K562 (cell line): ENCODE results near the gene TFF1. TPM values are rescaled to one million over a fixed set of nuclear protein-coding genes. Genes with fewer than 3 reads are reported as not detected.

Experiments
- ATAC-seq: fragments of 200-7000 bp; cut with Tn5 transposase; 3 replicates; pipeline ENCODE4 v1.9.1; 2020; ENCODE audit warnings: moderate library complexity
- BruUV-seq: library from RNA; stranded (reverse); fragments of 400-500 nt; replicated peaks from 2 replicates; lab custom pipeline; 2021; lab: Mats Ljungman, UMichigan
- CTCF ChIA-PET: fragments of 300-600 bp; formaldehyde crosslinking; extraction: SDS; loops from one replicate; lab custom pipeline; 2021; ENCODE audit warnings: low intra/inter-chr PET ratio; lab: Yijun Ruan, JAX
- POLR2A ChIA-PET: fragments of 300-600, 350-650 bp; sonication (Branson Sonifier 250); formaldehyde crosslinking; extraction: SDS; loops from one replicate; lab custom pipeline; 2021; ENCODE audit warnings: antibody characterized with exemption, inconsistent platforms; lab: Yijun Ruan, JAX
- DNase-seq, 4 experiments: peaks; one replicate each; pipeline versions ENCODE4 v3.0.0 to v3.0.0-alpha.2; 2011 to 2018; ENCODE audit warnings: low spot score in 3 of 4, mixed read lengths in 3 of 4; ENCODE audit errors: extremely low read depth in 1 of 4
- FAIRE-seq: peaks from 2 replicates; lab custom pipeline; 2011; peaks lifted over from hg19 to GRCh38; lab: Jason Lieb, UNC
- H2AFZ ChIP-seq: 2 replicates; pipeline ENCODE4 v1.6.0; 2011; ENCODE audit warnings: low read depth, low read length, control low read depth, inconsistent platforms
- H3K27ac ChIP-seq: fragments of 200-600 bp; 3 replicates; pipeline ENCODE4 v1.8.0; 2011; ENCODE audit warnings: low read depth, mild to moderate bottlenecking, control low read depth, inconsistent platforms, low read length, moderate library complexity, mixed read lengths; ENCODE audit errors: extremely low read depth
- H3K27me3 ChIP-seq, 2 experiments: fragments of 300-600 bp in 1 of 2; 2 replicates in 1 of 2; 3 replicates in 1 of 2; pipeline versions ENCODE4 v1.6.0 to v1.8.0; 2011; ENCODE audit warnings: inconsistent platforms in 2 of 2, low read length in 2 of 2, mild to moderate bottlenecking in 1 of 2, mixed read lengths in 1 of 2, moderate library complexity in 1 of 2; ENCODE audit not compliant: control insufficient read depth in 2 of 2, insufficient read depth in 2 of 2
- H3K36me3 ChIP-seq: fragments of 300-600 bp; 3 replicates; pipeline ENCODE4 v1.8.0; 2011; ENCODE audit warnings: mild to moderate bottlenecking, low read length, inconsistent platforms; ENCODE audit not compliant: control insufficient read depth, insufficient read depth
- H3K4me1 ChIP-seq, 2 experiments: fragments of 200-600 bp in 1 of 2; replicated peaks in 1 of 2; 2 replicates in 1 of 2; 3 replicates in 1 of 2; pipeline versions ENCODE4 v1.5.1 to v1.8.0; 2011; ENCODE audit warnings: inconsistent platforms in 2 of 2, low read length in 2 of 2, mild to moderate bottlenecking in 1 of 2, mixed read lengths in 1 of 2, moderate library complexity in 1 of 2; ENCODE audit not compliant: control insufficient read depth in 2 of 2, insufficient read depth in 2 of 2
- H3K4me2 ChIP-seq: 2 replicates; pipeline ENCODE4 v1.6.1; 2011; ENCODE audit warnings: low read length, control low read depth, inconsistent platforms, mixed read lengths; ENCODE audit not compliant: insufficient read depth
- H3K4me3 ChIP-seq: fragments of 200-600 bp; sonication (generic), shearing (Covaris generic); 2 replicates; pipeline ENCODE4 v1.5.1; 2016; ENCODE audit warnings: control low read depth, inconsistent platforms
- H3K79me2 ChIP-seq: fragments of 200-600 bp; 3 replicates; pipeline ENCODE4 v1.8.0; 2011; ENCODE audit warnings: low read length, inconsistent platforms; ENCODE audit not compliant: control insufficient read depth, insufficient read depth
- H3K9ac ChIP-seq, 2 experiments: 2 replicates each; pipeline versions ENCODE4 v1.6.0 to v1.6.1; 2011; ENCODE audit warnings: low read depth in 2 of 2, low read length in 2 of 2, control low read depth in 1 of 2, inconsistent platforms in 1 of 2, mild to moderate bottlenecking in 1 of 2, mixed read lengths in 1 of 2; ENCODE audit not compliant: insufficient read depth in 1 of 2
- H3K9me1 ChIP-seq: one replicate; pipeline ENCODE4 v1.6.0; 2011; ENCODE audit warnings: inconsistent platforms, mild to moderate bottlenecking, low read length, moderate library complexity; ENCODE audit not compliant: control insufficient read depth, insufficient read depth
- H3K9me3 ChIP-seq: replicated peaks from 2 replicates; pipeline ENCODE4 v1.5.1; 2011; ENCODE audit warnings: low read depth, low read length, inconsistent platforms; ENCODE audit not compliant: control insufficient read depth, insufficient read depth
- H4K20me1 ChIP-seq: replicated peaks from 2 replicates; pipeline ENCODE4 v1.6.1; 2011; ENCODE audit warnings: low read length, inconsistent platforms, mixed read lengths; ENCODE audit not compliant: control insufficient read depth, insufficient read depth
- DIDO1 ChIP-seq: fragments of 450-650 bp; IDR thresholded peaks from 2 replicates; pipeline ENCODE4 v1.6.1; 2016; ENCODE audit warnings: low read depth, missing biosample characterization, missing genetic modification characterization
- FOXJ2 ChIP-seq: fragments of 200-800 bp; sonication (Bioruptor generic); IDR thresholded peaks from 2 replicates; pipeline ENCODE4 v1.6.1; 2016; ENCODE audit warnings: missing genetic modification characterization, missing compliant biosample characterization
- GABPB2 ChIP-seq: fragments of 250-450 bp; sonication (Bioruptor Pico); conservative IDR thresholded peaks from 2 replicates; pipeline ENCODE4 v1.5.1; 2021; ENCODE audit warnings: mild to moderate bottlenecking
- HDAC2 ChIP-seq: fragments of 450-650 bp; IDR thresholded peaks from 2 replicates; pipeline ENCODE4 v1.6.1; 2016; ENCODE audit warnings: mild to moderate bottlenecking
- KAT8 ChIP-seq: fragments of 450-650 bp; IDR thresholded peaks from 2 replicates; pipeline ENCODE4 v1.6.1; 2016; ENCODE audit warnings: low read depth, mild to moderate bottlenecking
- NFE2 ChIP-seq: IDR thresholded peaks from 2 replicates; pipeline ENCODE4 v1.6.1; 2014; ENCODE audit warnings: antibody characterized with exemption, low read depth
- PHF21A ChIP-seq: fragments of 450-650 bp; IDR thresholded peaks from 2 replicates; pipeline ENCODE4 v1.6.1; 2017; ENCODE audit warnings: low read depth, borderline replicate concordance
- RNF219 ChIP-seq: fragments of 250-450 bp; sonication (Bioruptor Pico); IDR thresholded peaks from 2 replicates; pipeline ENCODE4 v1.5.0; 2022; ENCODE audit warnings: mild to moderate bottlenecking
- RUNX1 ChIP-seq: sonication (generic); IDR thresholded peaks from 2 replicates; pipeline ENCODE4 v1.6.1; 2016; ENCODE audit warnings: antibody characterized with exemption, low read depth
- TAF9B ChIP-seq: fragments of 450-650 bp; IDR thresholded peaks from 2 replicates; pipeline ENCODE4 v1.6.1; 2018; ENCODE audit warnings: mild to moderate bottlenecking; ENCODE audit not compliant: partially characterized antibody
- U2AF1 ChIP-seq: fragments of 200-400 bp; formaldehyde crosslinking; optimal IDR thresholded peaks from 2 replicates; pipeline ENCODE3; 2017; ENCODE audit warnings: mild to moderate bottlenecking, low read depth, low read length, moderate library complexity
- USF2 ChIP-seq: sonication (generic); formaldehyde crosslinking; IDR thresholded peaks from 2 replicates; pipeline ENCODE4 v1.5.0; 2020; ENCODE audit warnings: missing genetic modification reagents
- ZBTB26 ChIP-seq: fragments of 450-650 bp; formaldehyde crosslinking; IDR thresholded peaks from 2 replicates; pipeline ENCODE4 v1.4.0; 2022; ENCODE audit warnings: missing genetic modification characterization
- ZFP36 ChIP-seq: fragments of 150-350 bp; IDR thresholded peaks from 2 replicates; pipeline ENCODE4 v1.6.1; 2018; ENCODE audit warnings: low read length, low read depth; ENCODE audit not compliant: partially characterized antibody
- ZFP91 ChIP-seq: sonication (generic); formaldehyde crosslinking; IDR thresholded peaks from 2 replicates; pipeline ENCODE4 v1.8.0; 2022; ENCODE audit warnings: mild to moderate bottlenecking, missing genetic modification reagents
- ZNF280A ChIP-seq: fragments of 450-650 bp; IDR thresholded peaks from 2 replicates; pipeline ENCODE4 v1.6.1; 2018; ENCODE audit warnings: mild to moderate bottlenecking, low read depth; ENCODE audit not compliant: partially characterized antibody
- WGBS: fragments of 100-300 bp; shearing (Covaris generic); methylation state at CpG from one replicate; pipeline ENCODE4 v1.1.6; 2016; ENCODE audit warnings: low coverage, mixed read lengths; ENCODE audit not compliant: insufficient coverage; ENCODE audit errors: missing lambda C conversion rate; 5-methylcytosine and 5-hydroxymethylcytosine counted together
- in situ Hi-C: fragments of 300-500 bp; cut with MboI; formaldehyde crosslinking; loops from 4 replicates; pipeline ENCODE4 v1.15.0; 2018; ENCODE audit warnings: inconsistent platforms, mixed read lengths
- intact Hi-C: fragments of 100-400 bp; cut with micrococcal nuclease; formaldehyde crosslinking; loops from 2 replicates; pipeline ENCODE4 v1.14.2; 2022
- polyA plus RNA-seq, 8 experiments: library from polyadenylated mRNA; depleted of rRNA in 4 of 8; stranded (reverse) in 5 of 8; unstranded in 3 of 8; fragments of >200 nt; fragmentation: Nextera tagmentation in 2 of 8; fragmentation: Illumina TruSeq in 1 of 8; extraction: Ambion mirVana in 2 of 8; extraction: Trizol in 1 of 8; gene quantifications; 2 replicates each; pipeline versions ENCODE4 v1.2.1 to v1.2.3, GENCODE V29; 2011 to 2014; ENCODE audit warnings: inconsistent platforms in 1 of 8, missing spikeins in 1 of 8
- total RNA-seq, 7 experiments: library from RNA; depleted of rRNA in 6 of 7; stranded (reverse); fragments of >200 nt in 6 of 7; fragmentation: Illumina TruSeq in 2 of 7; extraction: Trizol in 2 of 7; gene quantifications; 2 replicates each; pipeline versions ENCODE4 v1.2.1 to v1.2.3, GENCODE V29; 2011 to 2021; ENCODE audit warnings: low replicate concordance in 1 of 7

TFF1 gene
- total and polyA plus RNA-seq, 9 of the 15 experiments (the other 6 are each of a cell fraction or from before 2014, with no cell fraction given), result 0.31 TPM; not detected in 8

GRCh38 chr21:42358261-42358660 lies 8.1 kb downstream of the TFF1 start:
- ATAC-seq (no peak), DNase-seq (no peak), FAIRE-seq (no peak)
- Histone ChIP-seq H3K36me3 (no peaks in the 10 kb centered on the region), H3K9me3 (0 out of 2 replicates have a peak, but pooled peaks cover 2% of the 10 kb centered on the region), H3K4me2 (no peak overlapping the region), H3K27me3 (peaks cover 22 to 61% of the 10 kb centered on the region in 2 experiments), H3K9me1 (no peaks in the 10 kb centered on the region), H3K4me3 (no peak overlapping the region), H3K4me1 (no peaks in the 10 kb centered on the region; a peak in 1 of 5 replicates), H4K20me1 (no peaks in the 10 kb centered on the region; the same call in 1 of the 2 replicates), H2AFZ (no peak overlapping the region), H3K79me2 (no peaks in the 10 kb centered on the region), H3K9ac (no peak overlapping the region), H3K27ac (no peak overlapping the region)
- in situ Hi-C loops (no loop called here), intact Hi-C loops (no loop called here)
- ChIA-PET POLR2A (interaction anchor here (1.2 kb wide), 1 partner anchor 18 kb away, joined by 3 read pairs; no protein-coding TSS in a partner anchor), CTCF (no interaction called here)
- WGBS, result 1% methylated on average over 12 of the region's 12 CpGs
- BruUV-seq, result no TSS peak
- TF ChIP-seq ZBTB26 (CRISPR knock-in tag) (no peak), ZFP91 (CRISPR knock-in tag) (no peak), HDAC2 (no peak), DIDO1 (tag) (no peak), ZNF280A (no peak), RUNX1 (no peak), NFE2 (no peak), FOXJ2 (tag) (no peak), PHF21A (no peak), ZFP36 (no peak), U2AF1 (no peak), TAF9B (no peak), USF2 (CRISPR knock-in tag) (no peak), GABPB2 (CRISPR knock-in tag) (no peak), KAT8 (no peak), RNF219 (CRISPR knock-in tag) (no peak)
